Mucosa of descending colon (tissue), 3 donors: ENCODE results near the gene HDGFL1. TPM values are rescaled to one million over a fixed set of nuclear protein-coding genes. Genes with fewer than 3 reads are reported as not detected.

Experiments used
- ATAC-seq: fragments of 200-7000 bp; cut with Tn5 transposase; one replicate; pipeline ENCODE4 v1.9.1; 2020; ENCODE audit warnings: mild to moderate bottlenecking, moderate library complexity
- DNase-seq, 3 donors: peaks; one replicate each; pipeline ENCODE4 v3.0.0-alpha.2; 2020
- H3K36me3 ChIP-seq: fragments of 200-600 bp; one replicate; pipeline ENCODE4 v1.8.0; 2021; ENCODE audit warnings: low read depth, mild to moderate bottlenecking
- H3K4me1 ChIP-seq: fragments of 200-600 bp; one replicate; pipeline ENCODE4 v1.8.0; 2021; ENCODE audit warnings: low read depth, mild to moderate bottlenecking
- H3K4me3 ChIP-seq: fragments of 200-600 bp; one replicate; pipeline ENCODE4 v1.8.0; 2021; ENCODE audit warnings: mild to moderate bottlenecking
- H3K9me3 ChIP-seq: fragments of 200-600 bp; one replicate; pipeline ENCODE4 v1.8.0; 2021; ENCODE audit warnings: mild to moderate bottlenecking
- intact Hi-C, 2 donors: fragments of 100-400 bp; cut with DNase I in 1 of 2; cut with micrococcal nuclease in 1 of 2; formaldehyde crosslinking; loops; one replicate each; pipeline versions ENCODE4 v1.11.0 to v1.11.1; 2022; cut with DNase I, micrococcal nuclease
- total RNA-seq, 3 donors: library from RNA; stranded (reverse); fragmentation: NEBNext Ultra II Directional in 2 of 3; extraction: Animal tissue kit (Norgen Biotek cat#: 25700) in 2 of 3; gene quantifications; one replicate each; pipeline versions ENCODE4 v1.2.1 to v1.2.4, GENCODE V29; 2021 to 2023
- TF ChIP-seq, protein P1 (sequence below): fragments of 200-600 bp; IDR thresholded peaks from one replicate; pipeline ENCODE4 v1.8.0; 2022; ENCODE audit warnings: antibody characterized with exemption, mild to moderate bottlenecking
- donor health status: DM: no; HTN: no; CAD: no; lungs with moderate emphysema.
- donor health status: DM: no; HTN: no; CAD: no.
- donor health status: DM: no; HTN: yes; CAD: no.

HDGFL1 gene
- total RNA-seq, 3 donors from 2014 or later: not detected

DNA sequence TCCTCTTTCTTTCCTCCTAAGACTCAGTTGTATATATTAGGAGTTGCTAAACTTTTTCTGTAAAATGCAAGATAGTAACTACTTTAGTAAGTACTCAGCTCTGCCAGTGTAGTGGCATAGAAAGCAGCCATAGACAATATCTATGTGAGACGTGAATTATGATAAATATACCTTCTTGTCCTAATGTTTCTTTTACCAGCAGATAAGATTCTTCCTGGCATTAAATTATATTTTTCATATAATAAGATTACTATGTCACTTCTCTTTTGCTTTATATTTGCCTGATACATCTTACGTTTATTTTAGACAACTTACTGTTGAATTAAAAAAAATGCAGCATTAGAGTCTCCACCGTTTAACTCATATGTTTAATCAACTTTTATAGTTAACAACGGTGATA, 51.7 kb downstream of the HDGFL1 start:
- Histone ChIP-seq H3K4me3 (no peak overlapping the region), H3K36me3 (no peaks in the 10 kb centered on the region), H3K9me3 (no peaks in the 10 kb centered on the region), H3K4me1 (no peaks in the 10 kb centered on the region)
- TF ChIP-seq, protein P1, sequence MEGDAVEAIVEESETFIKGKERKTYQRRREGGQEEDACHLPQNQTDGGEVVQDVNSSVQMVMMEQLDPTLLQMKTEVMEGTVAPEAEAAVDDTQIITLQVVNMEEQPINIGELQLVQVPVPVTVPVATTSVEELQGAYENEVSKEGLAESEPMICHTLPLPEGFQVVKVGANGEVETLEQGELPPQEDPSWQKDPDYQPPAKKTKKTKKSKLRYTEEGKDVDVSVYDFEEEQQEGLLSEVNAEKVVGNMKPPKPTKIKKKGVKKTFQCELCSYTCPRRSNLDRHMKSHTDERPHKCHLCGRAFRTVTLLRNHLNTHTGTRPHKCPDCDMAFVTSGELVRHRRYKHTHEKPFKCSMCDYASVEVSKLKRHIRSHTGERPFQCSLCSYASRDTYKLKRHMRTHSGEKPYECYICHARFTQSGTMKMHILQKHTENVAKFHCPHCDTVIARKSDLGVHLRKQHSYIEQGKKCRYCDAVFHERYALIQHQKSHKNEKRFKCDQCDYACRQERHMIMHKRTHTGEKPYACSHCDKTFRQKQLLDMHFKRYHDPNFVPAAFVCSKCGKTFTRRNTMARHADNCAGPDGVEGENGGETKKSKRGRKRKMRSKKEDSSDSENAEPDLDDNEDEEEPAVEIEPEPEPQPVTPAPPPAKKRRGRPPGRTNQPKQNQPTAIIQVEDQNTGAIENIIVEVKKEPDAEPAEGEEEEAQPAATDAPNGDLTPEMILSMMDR: no peak
- DNase-seq (no peak), ATAC-seq (no peak)
- intact Hi-C loops: no loop called here
